Colonic mucosa (tissue), 4 donors: Measurements from ENCODE around the gene PCP4L1. TPM values are rescaled to one million over a fixed set of nuclear protein-coding genes. Genes with fewer than 3 reads are reported as not detected.
"Not testable (repeated sequence)": the region's sequence is repeated elsewhere in the genome, so short reads cannot be mapped to it uniquely, and the experiment has no call there.

Experiments
- DNase-seq: peaks from one replicate; pipeline ENCODE4 v3.0.0-alpha.2; 2020
- H3K27ac ChIP-seq: fragments of 200-600 bp; one replicate; pipeline ENCODE4 v1.8.0; 2021
- H3K27me3 ChIP-seq: fragments of 200-600 bp; one replicate; pipeline ENCODE4 v1.8.0; 2021
- H3K36me3 ChIP-seq: fragments of 200-600 bp; one replicate; pipeline ENCODE4 v1.8.0; 2021
- H3K4me1 ChIP-seq: fragments of 200-600 bp; one replicate; pipeline ENCODE4 v1.8.0; 2021; ENCODE audit warnings: mild to moderate bottlenecking
- H3K4me3 ChIP-seq: fragments of 200-600 bp; one replicate; pipeline ENCODE4 v1.8.0; 2021
- H3K9ac ChIP-seq, 2 donors: one replicate each; pipeline ENCODE4 v1.7.0; 2013; ENCODE audit warnings: control low read depth in 2 of 2, low read depth in 2 of 2, low read length in 2 of 2
- H3K9me3 ChIP-seq: fragments of 200-600 bp; one replicate; pipeline ENCODE4 v1.8.0; 2021
- CTCF ChIP-seq: fragments of 200-600 bp; IDR thresholded peaks from one replicate; pipeline ENCODE4 v1.8.0; 2022; ENCODE audit warnings: antibody characterized with exemption, mild to moderate bottlenecking
- intact Hi-C: fragments of 100-400 bp; cut with DNase I; formaldehyde crosslinking; loops from one replicate; pipeline ENCODE4 v1.14.1; 2022
- total RNA-seq, 2 donors: library from RNA; stranded (reverse); fragmentation: NEBNext Ultra II Directional in 1 of 2; extraction: Animal tissue kit (Norgen Biotek cat#: 25700) in 1 of 2; gene quantifications; one replicate each; pipeline ENCODE4 v1.2.1, GENCODE V29; 2021
- donor health status: healthy.
- donor health status: DM: no; HTN: no; CAD: no.
- donor health status: DM: no; HTN: no; CAD: no.

PCP4L1 gene
- total RNA-seq, 2 donors from 2014 or later, result 0.22 to 1.4 TPM

- TF ChIP-seq CTCF, result no peak
- intact Hi-C loops, result no loop called here
- no peak overlapping the region for H3K9ac ChIP-seq
- no peak overlapping the region for H3K27ac ChIP-seq
- DNase-seq, result no peak
- H3K4me1 ChIP-seq, result peaks cover 20% of the 10 kb centered on the region
- H3K9me3 ChIP-seq, result no peaks in the 10 kb centered on the region
- H3K36me3 ChIP-seq, result peaks cover 3% of the 10 kb centered on the region
- no peaks in the 10 kb centered on the region for H3K27me3 ChIP-seq
- no peak overlapping the region for H3K4me3 ChIP-seq
These were observed 34.5 kb upstream of the PCP4L1 start for GRCh38 chr1:161223805-161224694.

- not testable (repeated sequence) for H3K27ac ChIP-seq, H3K9ac ChIP-seq, H3K36me3 ChIP-seq, DNase-seq, H3K9me3 ChIP-seq, H3K27me3 ChIP-seq, H3K4me3 ChIP-seq
- H3K4me1 ChIP-seq, result peaks cover 20% of the 10 kb centered on the region
- intact Hi-C loops, result loop anchor here (5.0 kb wide), 1 partner anchor 68 kb away; no protein-coding TSS in a partner anchor
These were observed 33.9 kb upstream of the PCP4L1 start for GRCh38 chr1:161224695-161225087.

- intact Hi-C loops, result loop anchor here (5.0 kb wide), 1 partner anchor 67 kb away; no protein-coding TSS in a partner anchor
- peak overlapping the region in 1 of 2 donors; percentile 4 for H3K9ac ChIP-seq
- H3K27ac ChIP-seq, result peak overlapping the region; percentile 32
- DNase-seq, result no peak
- no peak overlapping the region for H3K4me3 ChIP-seq
- H3K27me3 ChIP-seq, result no peaks in the 10 kb centered on the region
- no peaks in the 10 kb centered on the region for H3K9me3 ChIP-seq
- H3K36me3 ChIP-seq, result peaks cover 7% of the 10 kb centered on the region
- H3K4me1 ChIP-seq, result peaks cover 20% of the 10 kb centered on the region
- no peak for TF ChIP-seq CTCF
These were observed 33.4 kb upstream of the PCP4L1 start for GRCh38 chr1:161225178-161225533.

GRCh38 chr1:161225534-161226319 is 32.8 kb upstream of the PCP4L1 start, which contains the start of gene TOMM40L:
TSS of gene TOMM40L (plus strand) at chr1:161226060. CDS start at chr1:161226490, 430 bp downstream.
- intact Hi-C loops, result loop anchor here (5.0 kb wide), 1 partner anchor 67 kb away; no protein-coding TSS in a partner anchor
- Histone ChIP-seq H3K9me3 (no peaks in the 10 kb centered on the region), H3K4me3 (peak within 1 kb of the TSS; percentile 58), H3K27me3 (no peaks in the 10 kb centered on the region), H3K4me1 (peaks cover 20% of the 10 kb centered on the region), H3K9ac (peak within 1 kb of the TSS; percentile 65 to 76), H3K36me3 (peaks cover 7% of the 10 kb centered on the region), H3K27ac (peak within 1 kb of the TSS; percentile 54)
- DNase-seq, result peak; percentile 92
- peak; percentile 34 for TF ChIP-seq CTCF

GRCh38 chr1:161226320-161226711 is 32.2 kb upstream of the PCP4L1 start:
- H3K27me3 ChIP-seq, result no peaks in the 10 kb centered on the region
- TF ChIP-seq CTCF, result no peak
- intact Hi-C loops, result loop anchor here (5.0 kb wide), 1 partner anchor 66 kb away; no protein-coding TSS in a partner anchor
- H3K36me3 ChIP-seq, result peaks cover 7% of the 10 kb centered on the region
- no peaks in the 10 kb centered on the region for H3K9me3 ChIP-seq
- H3K27ac ChIP-seq, result peak overlapping the region; percentile 40
- H3K9ac ChIP-seq, result peak overlapping the region; percentile 65 to 76
- peak; percentile 26 for DNase-seq
- peak overlapping the region; percentile 58 for H3K4me3 ChIP-seq
- H3K4me1 ChIP-seq, result peaks cover 20% of the 10 kb centered on the region
